Tibial artery (tissue), 4 donors: ENCODE measurements around the gene MRPL14.
A peak's percentile ranks its signal among the peaks of the same experiment; 100 is the strongest.

Experiments
- DNase-seq, 2 donors: peaks; one replicate each; pipeline ENCODE4 v3.0.0-alpha.2; 2019
- H3K27ac ChIP-seq, 2 donors: fragments of 200-600 bp; sonication (generic) in 1 of 2; 1 replicate in 1 of 2; 2 replicates in 1 of 2; pipeline ENCODE4 v1.5.1; 2018 to 2019; ENCODE audit warnings: mild to moderate bottlenecking in 1 of 2
- H3K27me3 ChIP-seq, 2 donors: fragments of 200-600 bp; sonication (generic) in 1 of 2; one replicate each; pipeline versions ENCODE4 v1.5.1 to v1.6.0; 2016 to 2019
- H3K36me3 ChIP-seq, 3 donors: fragments of 200-600 bp; sonication (generic) in 2 of 3; one replicate each; pipeline ENCODE4 v1.5.1; 2016 to 2019; ENCODE audit warnings: mild to moderate bottlenecking in 2 of 3
- H3K4me1 ChIP-seq, 4 donors: fragments of 200-600 bp; sonication (generic) in 2 of 4; 1 replicate in 3 of 4; 2 replicates in 1 of 4; pipeline ENCODE4 v1.5.1; 2016 to 2019
- H3K4me3 ChIP-seq, 2 donors: fragments of 200-600 bp; sonication (generic) in 1 of 2; 1 replicate in 1 of 2; 2 replicates in 1 of 2; pipeline ENCODE4 v1.5.1; 2018 to 2019; ENCODE audit warnings: mild to moderate bottlenecking in 2 of 2
- H3K9me3 ChIP-seq, 3 donors: fragments of 200-600 bp; sonication (generic) in 1 of 3; one replicate each; pipeline ENCODE4 v1.5.1; 2016 to 2019
- intact Hi-C: fragments of 100-400 bp; cut with DNase I; formaldehyde crosslinking; loops from one replicate; pipeline ENCODE4 v1.15.0; 2023; ENCODE audit warnings: low total_unique reads
- TF ChIP-seq, protein P1 (sequence below), 2 experiments: fragments of 200-600 bp in 1 of 2; fragments of 450-650 bp in 1 of 2; IDR thresholded peaks; one replicate each; pipeline ENCODE4 v1.5.1; 2017 to 2019; ENCODE audit warnings: antibody characterized with exemption in 2 of 2, mild to moderate bottlenecking in 1 of 2, moderate library complexity in 1 of 2

MRPL14 gene

DNA sequence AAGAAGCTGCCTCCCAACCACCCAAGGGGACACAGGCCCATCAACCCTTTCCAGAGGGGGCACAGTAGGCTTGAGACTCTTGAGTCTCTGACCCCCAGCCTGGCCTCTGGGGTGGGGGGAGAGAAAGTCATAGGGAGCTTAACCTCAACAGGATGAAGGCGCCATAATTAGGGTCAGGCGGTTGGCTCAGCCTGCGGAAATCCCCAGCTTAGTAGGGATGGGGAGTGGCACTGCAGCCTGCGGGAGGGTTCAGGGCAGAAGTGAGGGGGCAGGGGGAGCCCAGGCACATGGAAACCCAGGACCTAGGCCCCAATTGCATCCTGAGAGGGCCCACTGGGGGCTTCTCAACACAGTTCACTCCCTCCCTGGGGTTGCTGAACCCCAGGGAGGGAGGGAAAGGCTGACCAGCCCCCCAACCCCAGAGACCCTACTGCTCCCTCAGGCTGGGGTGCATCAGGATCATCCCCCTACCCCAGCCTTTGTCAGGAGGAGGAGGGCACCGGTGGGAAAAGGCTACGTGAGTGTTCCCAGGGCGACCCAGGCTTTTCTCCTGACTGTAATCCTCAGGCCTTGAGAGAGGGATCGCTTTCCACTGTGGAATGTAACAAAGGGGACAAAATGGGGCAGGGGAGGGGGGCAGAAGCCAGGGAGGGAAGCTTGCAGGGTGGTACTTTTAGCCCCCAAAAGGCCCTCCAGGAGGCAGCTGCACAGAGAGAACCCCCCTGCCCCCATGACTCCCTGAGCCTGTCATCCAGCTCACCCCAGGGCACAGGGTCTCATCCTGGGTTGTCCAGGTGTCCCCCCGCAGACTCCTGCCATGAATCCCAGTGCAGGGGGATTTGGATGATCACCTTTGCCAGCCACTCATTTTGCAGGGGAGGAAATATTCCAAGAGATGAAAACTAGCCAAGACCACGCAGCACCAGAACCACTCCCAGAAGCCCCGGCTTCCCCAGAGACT is 46.4 kb downstream of the MRPL14 start:
- TF ChIP-seq, protein P1, sequence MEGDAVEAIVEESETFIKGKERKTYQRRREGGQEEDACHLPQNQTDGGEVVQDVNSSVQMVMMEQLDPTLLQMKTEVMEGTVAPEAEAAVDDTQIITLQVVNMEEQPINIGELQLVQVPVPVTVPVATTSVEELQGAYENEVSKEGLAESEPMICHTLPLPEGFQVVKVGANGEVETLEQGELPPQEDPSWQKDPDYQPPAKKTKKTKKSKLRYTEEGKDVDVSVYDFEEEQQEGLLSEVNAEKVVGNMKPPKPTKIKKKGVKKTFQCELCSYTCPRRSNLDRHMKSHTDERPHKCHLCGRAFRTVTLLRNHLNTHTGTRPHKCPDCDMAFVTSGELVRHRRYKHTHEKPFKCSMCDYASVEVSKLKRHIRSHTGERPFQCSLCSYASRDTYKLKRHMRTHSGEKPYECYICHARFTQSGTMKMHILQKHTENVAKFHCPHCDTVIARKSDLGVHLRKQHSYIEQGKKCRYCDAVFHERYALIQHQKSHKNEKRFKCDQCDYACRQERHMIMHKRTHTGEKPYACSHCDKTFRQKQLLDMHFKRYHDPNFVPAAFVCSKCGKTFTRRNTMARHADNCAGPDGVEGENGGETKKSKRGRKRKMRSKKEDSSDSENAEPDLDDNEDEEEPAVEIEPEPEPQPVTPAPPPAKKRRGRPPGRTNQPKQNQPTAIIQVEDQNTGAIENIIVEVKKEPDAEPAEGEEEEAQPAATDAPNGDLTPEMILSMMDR (IDR thresholded peaks at IDR 0.05), result no peak
- H3K36me3 ChIP-seq, result no peaks in the 10 kb centered on the region
- peaks cover 0 to 16% (median 12%) of the 10 kb centered on the region in 4 donors for H3K4me1 ChIP-seq
- intact Hi-C loops, result no loop called here
- H3K27me3 ChIP-seq, result peaks cover 0 to 8% of the 10 kb centered on the region in 2 donors
- no peak for DNase-seq
- no peak overlapping the region for H3K4me3 ChIP-seq
- no peaks in the 10 kb centered on the region for H3K9me3 ChIP-seq
- H3K27ac ChIP-seq, result no peak overlapping the region

DNA sequence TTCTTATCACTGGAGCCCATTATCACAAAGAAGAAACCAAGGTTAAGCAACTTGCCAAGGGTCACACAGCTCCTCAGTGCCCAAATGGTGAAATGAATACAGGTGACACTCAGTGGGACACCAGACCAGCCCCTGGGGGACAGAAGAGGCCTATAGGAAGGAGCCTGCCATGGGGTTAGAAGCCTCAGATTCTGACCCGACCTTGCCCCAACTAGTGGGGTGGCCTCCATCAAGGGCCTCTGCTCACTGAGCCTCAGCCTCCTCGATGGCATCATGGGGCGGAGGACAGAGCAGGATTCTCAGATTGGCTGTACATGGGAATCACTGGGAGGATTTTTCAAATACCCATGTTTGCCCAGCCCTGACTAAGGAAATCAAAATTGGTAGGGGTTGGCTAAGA is 47.6 kb downstream of the MRPL14 start:
- Histone ChIP-seq H3K9me3 (no peaks in the 10 kb centered on the region), H3K4me3 (no peak overlapping the region), H3K4me1 (peaks cover 0 to 27% (median 18%) of the 10 kb centered on the region in 4 donors), H3K27ac (no peak overlapping the region), H3K27me3 (peaks cover 0 to 8% of the 10 kb centered on the region in 2 donors), H3K36me3 (no peaks in the 10 kb centered on the region)
- intact Hi-C loops, result loop anchor here (2.0 kb wide), 1 partner anchor 413 kb away; no protein-coding TSS in a partner anchor
- DNase-seq, result no peak
- TF ChIP-seq, protein P1 (IDR thresholded peaks at IDR 0.05), result no peak

GRCh38 chr6:44078827-44079671 is 48.2 kb downstream of the MRPL14 start:
- TF ChIP-seq, protein P1 (IDR thresholded peaks at IDR 0.05), result peak; percentile 91 to 96

GRCh38 chr6:44078219-44078826 is 48.9 kb downstream of the MRPL14 start:
- intact Hi-C loops, result loop anchor here (2.0 kb wide), 1 partner anchor 412 kb away; no protein-coding TSS in a partner anchor
- H3K27ac ChIP-seq, result no peak overlapping the region
- H3K36me3 ChIP-seq, result no peaks in the 10 kb centered on the region
- H3K4me1 ChIP-seq, result peaks cover 0 to 41% (median 31%) of the 10 kb centered on the region in 4 donors
- H3K9me3 ChIP-seq, result no peaks in the 10 kb centered on the region
- H3K4me3 ChIP-seq, result no peak overlapping the region
- H3K27me3 ChIP-seq, result peaks cover 0 to 8% of the 10 kb centered on the region in 2 donors
- DNase-seq, result no peak
- TF ChIP-seq, protein P1 (IDR thresholded peaks at IDR 0.05), result no peak

More at GRCh38 chr6:44078827-44079671, 48.2 kb downstream of the MRPL14 start:
- Histone ChIP-seq H3K36me3 (no peaks in the 10 kb centered on the region), H3K9me3 (no peaks in the 10 kb centered on the region), H3K27me3 (peaks cover 0 to 8% of the 10 kb centered on the region in 2 donors), H3K4me1 (peaks cover 0 to 33% (median 24%) of the 10 kb centered on the region in 4 donors), H3K27ac (no peak overlapping the region), H3K4me3 (no peak overlapping the region)
- DNase-seq, result peak; percentile 81 to 84
- intact Hi-C loops, result loop anchor here (2.0 kb wide), 1 partner anchor 412 kb away; no protein-coding TSS in a partner anchor
